Posterior vena cava (tissue), 2 donors: Measurements from ENCODE around the gene FGF18. TPM values are rescaled to one million over a fixed set of nuclear protein-coding genes. Genes with fewer than 3 reads are reported as not detected.

Experiments used
- DNase-seq: peaks from one replicate; pipeline ENCODE4 v3.0.0-alpha.2; 2020; ENCODE audit warnings: low spot score
- intact Hi-C, 2 donors: fragments of 100-400 bp; cut with DNase I; formaldehyde crosslinking; loops; one replicate each; pipeline versions ENCODE4 v1.14.1 to v1.14.2; 2022 to 2023
- total RNA-seq, 2 donors: library from RNA; stranded (reverse); fragmentation: NEBNext Ultra II Directional; extraction: Animal tissue kit (Norgen Biotek cat#: 25700); gene quantifications; one replicate each; pipeline ENCODE4 v1.2.1, GENCODE V29; 2021
- donor health status: DM: yes; HTN: yes; CAD: no.
- donor health status: DM: yes; HTN: yes; CAD: no.

FGF18 gene
- total RNA-seq, 2 donors from 2014 or later: 6.6 to 11.5 TPM

DNA sequence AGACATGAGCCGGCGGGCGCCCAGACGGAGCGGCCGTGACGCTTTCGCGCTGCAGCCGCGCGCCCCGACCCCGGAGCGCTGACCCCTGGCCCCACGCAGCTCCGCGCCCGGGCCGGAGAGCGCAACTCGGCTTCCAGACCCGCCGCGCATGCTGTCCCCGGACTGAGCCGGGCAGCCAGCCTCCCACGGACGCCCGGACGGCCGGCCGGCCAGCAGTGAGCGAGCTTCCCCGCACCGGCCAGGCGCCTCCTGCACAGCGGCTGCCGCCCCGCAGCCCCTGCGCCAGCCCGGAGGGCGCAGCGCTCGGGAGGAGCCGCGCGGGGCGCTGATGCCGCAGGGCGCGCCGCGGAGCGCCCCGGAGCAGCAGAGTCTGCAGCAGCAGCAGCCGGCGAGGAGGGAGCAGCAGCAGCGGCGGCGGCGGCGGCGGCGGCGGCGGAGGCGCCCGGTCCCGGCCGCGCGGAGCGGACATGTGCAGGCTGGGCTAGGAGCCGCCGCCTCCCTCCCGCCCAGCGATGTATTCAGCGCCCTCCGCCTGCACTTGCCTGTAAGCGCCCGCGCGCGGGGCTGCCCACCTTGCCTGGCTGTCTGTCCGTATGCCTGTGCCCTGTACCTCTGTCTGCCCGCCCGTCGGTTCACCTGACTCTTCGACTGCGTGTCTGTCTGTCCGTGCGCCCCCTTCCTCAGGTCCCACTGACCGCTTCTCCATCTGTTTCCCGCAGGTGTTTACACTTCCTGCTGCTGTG, 412 bp downstream of the FGF18 start:
- intact Hi-C loops: loop anchor here (5.0 kb wide), 2 partner anchors 207 to 487 kb away; no protein-coding TSS in a partner anchor
- peak; percentile 84 for DNase-seq

- peak; percentile 96 for DNase-seq
- intact Hi-C loops: loop anchor here in 1 of 2 donors (5.0 kb wide), 1 partner anchor 207 kb away; no protein-coding TSS in a partner anchor
Measured at GRCh38 chr5:171420431-171421241, 1.2 kb downstream of the FGF18 start.

DNA sequence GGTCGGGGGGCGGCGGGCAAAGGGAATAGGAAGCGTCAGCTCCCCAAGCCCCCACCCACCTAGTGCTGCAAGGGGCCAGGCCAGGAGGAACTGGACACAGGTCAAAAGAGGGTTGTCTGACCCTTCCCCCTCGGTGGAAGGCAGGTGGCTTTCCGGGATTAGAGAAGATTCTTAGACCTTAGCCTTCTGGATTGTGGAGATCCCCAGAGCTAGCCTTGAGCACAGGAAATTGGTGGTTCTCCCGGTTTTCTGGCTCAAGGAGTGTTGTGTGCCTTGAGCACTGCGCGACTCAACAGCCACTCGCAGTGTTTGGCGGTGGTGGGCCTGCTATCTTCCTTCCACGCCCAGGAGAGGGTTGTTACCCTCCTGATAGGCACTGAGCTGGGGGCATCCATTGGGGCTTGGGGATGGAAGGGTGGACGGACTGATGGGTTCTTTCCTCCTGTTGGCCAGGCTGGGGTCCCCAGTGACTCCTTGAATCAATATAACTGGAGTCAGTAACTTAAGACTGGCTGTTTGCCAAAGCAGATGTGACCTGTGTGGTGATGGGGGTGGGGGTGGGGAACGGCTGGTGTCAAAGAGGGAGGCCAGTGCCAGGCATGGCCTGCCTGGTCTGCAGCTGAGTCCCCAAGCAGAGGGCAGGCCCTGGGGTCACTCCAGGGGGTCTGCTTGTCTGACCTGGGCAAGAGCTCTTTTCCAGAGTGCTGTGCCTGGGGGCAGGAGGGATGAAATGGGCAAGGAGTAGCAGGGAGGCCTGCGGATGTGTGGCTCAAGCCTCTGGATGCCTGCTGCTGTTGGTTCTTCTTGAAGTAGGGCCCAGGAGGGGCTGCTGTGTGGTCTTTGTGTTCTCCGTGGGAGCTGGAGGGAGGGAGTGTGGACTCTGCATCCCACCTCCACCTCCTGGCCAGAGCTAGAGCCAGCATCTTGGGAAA, 2.1 kb downstream of the FGF18 start:
- peak; percentile 57 for DNase-seq
- intact Hi-C loops: loop anchor here in 1 of 2 donors (5.0 kb wide), 1 partner anchor 206 kb away; no protein-coding TSS in a partner anchor

DNA sequence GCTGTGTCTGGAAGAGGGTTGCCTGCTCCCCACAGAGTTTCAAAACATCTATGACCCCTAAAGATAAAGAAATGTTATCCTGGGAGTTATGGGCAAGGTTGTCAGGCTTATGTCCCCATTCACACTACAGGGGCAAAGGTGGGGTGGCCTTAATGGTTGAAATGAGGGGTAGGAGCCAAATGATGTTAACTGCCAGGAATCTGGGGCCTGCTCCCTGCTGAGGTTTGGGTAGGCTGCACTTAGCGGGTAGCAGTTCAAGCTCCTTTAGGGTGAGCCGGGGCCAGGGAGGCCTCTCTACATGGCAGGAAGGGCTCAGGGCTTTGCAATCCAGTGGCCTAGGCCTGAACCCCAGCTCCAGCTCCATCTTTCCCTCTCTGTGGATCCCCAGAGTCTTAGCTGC, 3.0 kb downstream of the FGF18 start:
- peak; percentile 59 for DNase-seq
- intact Hi-C loops: loop anchor here in 1 of 2 donors (5.0 kb wide), 1 partner anchor 205 kb away; no protein-coding TSS in a partner anchor

- intact Hi-C loops: loop anchor here in 1 of 2 donors (5.0 kb wide), 1 partner anchor 204 kb away; no protein-coding TSS in a partner anchor
- peak; percentile 54 for DNase-seq
Measured at GRCh38 chr5:171422902-171423663, 3.6 kb downstream of the FGF18 start.

- peak; percentile 40 for DNase-seq
- intact Hi-C loops: loop anchor here in 1 of 2 donors (5.0 kb wide), 1 partner anchor 203 kb away; no protein-coding TSS in a partner anchor
Measured at GRCh38 chr5:171424726-171425125, 5.3 kb downstream of the FGF18 start.

GRCh38 chr5:171425596-171426244, 6.3 kb downstream of the FGF18 start:
- DNase-seq: peak; percentile 54

DNA sequence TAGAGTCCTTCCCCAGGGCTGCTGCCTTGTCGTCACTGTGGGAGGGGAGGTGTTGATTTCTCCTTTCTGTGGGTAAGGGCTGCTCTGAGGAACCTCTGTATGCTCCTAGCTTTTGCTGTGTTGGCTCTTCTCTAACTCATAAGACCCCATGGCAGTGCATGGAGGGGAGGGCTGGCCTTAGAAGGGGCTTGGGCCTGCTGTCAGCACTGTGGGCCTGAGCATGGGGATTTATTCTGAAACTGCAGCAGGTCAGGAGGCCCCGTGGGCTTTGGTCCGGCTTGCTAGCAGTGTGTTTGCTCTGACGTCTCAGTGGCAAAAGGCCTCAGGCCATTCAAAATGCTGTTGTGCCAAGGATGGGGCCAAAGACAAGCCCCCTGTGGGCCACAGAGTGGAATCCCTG, 6.8 kb downstream of the FGF18 start:
- peak; percentile 34 for DNase-seq
- intact Hi-C loops: no loop called here

More at GRCh38 chr5:171425596-171426244, 6.3 kb downstream of the FGF18 start:
- intact Hi-C loops: no loop called here

- no peak for DNase-seq
- intact Hi-C loops: no loop called here
Measured at GRCh38 chr5:171426680-171427079, 7.2 kb downstream of the FGF18 start.

- peak; percentile 68 for DNase-seq
- intact Hi-C loops: no loop called here
Measured at GRCh38 chr5:171427318-171428167, 8.1 kb downstream of the FGF18 start.

DNA sequence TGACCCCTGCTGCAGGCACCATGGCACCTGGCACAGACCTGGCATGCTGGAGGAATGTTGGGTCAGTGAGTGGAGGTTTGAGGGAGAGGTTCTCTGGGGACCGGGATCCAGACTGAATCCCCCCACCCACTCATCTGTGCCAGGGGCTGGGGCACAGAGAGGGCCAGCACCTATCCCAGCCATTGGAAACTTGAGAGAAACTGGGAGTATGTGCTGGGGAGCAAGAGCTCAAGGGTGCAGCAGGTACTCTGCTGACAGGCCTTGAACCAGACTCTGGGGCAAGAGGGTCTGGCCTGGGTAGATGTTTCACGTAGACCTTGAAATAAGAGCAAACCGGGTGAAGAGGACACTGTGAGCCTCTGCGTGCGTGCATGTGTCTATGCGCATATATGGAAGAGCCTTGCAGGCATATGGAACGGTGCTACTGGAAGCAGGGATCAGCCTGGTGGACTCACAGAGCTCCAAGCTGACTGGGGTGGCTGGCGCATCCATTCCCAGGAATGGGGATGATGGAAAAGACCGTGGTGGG, 8.8 kb downstream of the FGF18 start:
- intact Hi-C loops: no loop called here
- peak; percentile 34 for DNase-seq

- intact Hi-C loops: no loop called here
- peak; percentile 59 for DNase-seq
Measured at GRCh38 chr5:171428809-171429542, 9.5 kb downstream of the FGF18 start.

- intact Hi-C loops: no loop called here
- peak; percentile 78 for DNase-seq
Measured at GRCh38 chr5:171429543-171429910, 10.1 kb downstream of the FGF18 start.

DNA sequence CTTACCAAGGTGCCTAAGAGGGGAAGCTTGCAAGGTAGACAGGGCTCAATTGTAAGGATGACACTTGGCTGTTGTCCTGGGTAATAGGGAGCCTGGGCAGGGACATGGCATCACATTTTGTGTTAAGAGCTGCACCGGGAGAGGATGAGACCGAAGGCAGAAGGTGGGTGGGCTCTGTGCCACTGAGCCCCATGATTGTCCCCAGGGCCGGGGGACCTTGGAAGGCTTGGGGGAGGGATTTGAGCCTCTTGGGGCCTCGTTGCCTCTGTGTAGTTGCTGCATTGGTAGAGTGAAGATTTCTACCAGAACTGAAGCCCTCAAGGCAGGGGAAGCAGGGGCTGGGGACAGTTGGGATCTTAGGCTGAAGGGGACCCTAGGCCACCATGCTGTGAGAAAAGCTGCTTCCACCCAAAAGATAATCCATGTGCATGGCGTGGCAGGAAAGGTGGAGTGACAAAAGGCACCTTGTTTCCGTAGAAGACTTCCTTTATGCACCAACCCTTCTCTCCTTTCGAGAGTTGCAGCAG, 11.9 kb downstream of the FGF18 start:
- intact Hi-C loops: no loop called here
- no peak for DNase-seq

DNA sequence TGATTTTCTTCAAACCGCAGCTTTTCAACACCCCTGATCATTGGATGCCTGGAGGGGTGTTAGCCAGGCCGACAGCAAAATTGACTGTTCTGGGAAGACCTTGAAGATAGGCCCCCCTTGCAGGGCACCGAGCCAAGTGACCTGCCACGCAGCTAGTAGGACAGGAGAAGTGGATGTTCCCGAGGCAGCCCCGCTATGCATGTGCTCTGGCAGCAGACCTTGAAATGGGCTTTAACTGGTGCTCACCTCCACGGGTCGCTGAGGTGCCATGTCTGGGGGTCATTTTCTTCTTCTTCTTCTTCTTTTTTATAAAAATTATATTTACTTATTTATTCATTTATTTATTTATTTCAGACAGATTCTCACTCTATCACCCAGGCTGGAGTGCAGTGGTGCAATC, 12.6 kb downstream of the FGF18 start:
- DNase-seq: peak; percentile 78
- intact Hi-C loops: no loop called here
